ENCODE results near the gene TMEM14A.
"Not testable (repeated sequence)": the region's sequence is repeated elsewhere in the genome, so short reads cannot be mapped to it uniquely, and the experiment has no call there.

Gene TMEM14A

GRCh38 chr6:52653151-52653550 lies 17.8 kb upstream of the TMEM14A start:
- no peak for DNase-seq (ENCODE audit: insufficient read length, low spot score)
- no peak for FAIRE-seq

GRCh38 chr6:52654007-52654406 lies 16.9 kb upstream of the TMEM14A start:
- no peak for DNase-seq (ENCODE audit: insufficient read length, low spot score)
- no peak for FAIRE-seq
- no peak for TF ChIP-seq TAF1 (IDR thresholded peaks at IDR 0.05; ENCODE audit: low read depth, low read length)
- no peak for TF ChIP-seq POLR2A (IDR thresholded peaks at IDR 0.05; ENCODE audit: low read depth, low read length)
- no peak for TF ChIP-seq POU2F2 (IDR thresholded peaks at IDR 0.05; ENCODE audit: low read depth, low read length)
- no peak for TF ChIP-seq PAX5 (IDR thresholded peaks at IDR 0.05; ENCODE audit: insufficient read depth, low read length, severe bottlenecking)
- TF ChIP-seq SPI1 (IDR thresholded peaks at IDR 0.05; ENCODE audit: low read depth, low read length) = no peak
- TF ChIP-seq POLR2AphosphoS5 (IDR thresholded peaks at IDR 0.05; ENCODE audit: low read depth, low read length) = no peak

More at GRCh38 chr6:52653151-52653550, 17.8 kb upstream of the TMEM14A start:
- TF ChIP-seq PAX5 (IDR thresholded peaks at IDR 0.05; ENCODE audit: insufficient read depth, low read length, severe bottlenecking) (no peak), SPI1 (IDR thresholded peaks at IDR 0.05; ENCODE audit: low read depth, low read length) (no peak), POLR2A (IDR thresholded peaks at IDR 0.05; ENCODE audit: low read depth, low read length) (no peak), POU2F2 (IDR thresholded peaks at IDR 0.05; ENCODE audit: low read depth, low read length) (no peak), TAF1 (IDR thresholded peaks at IDR 0.05; ENCODE audit: low read depth, low read length) (no peak), POLR2AphosphoS5 (IDR thresholded peaks at IDR 0.05; ENCODE audit: low read depth, low read length) (no peak)

- FAIRE-seq = no peak
- TF ChIP-seq PAX5 (IDR thresholded peaks at IDR 0.05; ENCODE audit: insufficient read depth, low read length, severe bottlenecking) (no peak), SPI1 (IDR thresholded peaks at IDR 0.05; ENCODE audit: low read depth, low read length) (no peak), TAF1 (IDR thresholded peaks at IDR 0.05; ENCODE audit: low read depth, low read length) (no peak), POU2F2 (IDR thresholded peaks at IDR 0.05; ENCODE audit: low read depth, low read length) (no peak), POLR2AphosphoS5 (IDR thresholded peaks at IDR 0.05; ENCODE audit: low read depth, low read length) (no peak), POLR2A (IDR thresholded peaks at IDR 0.05; ENCODE audit: low read depth, low read length) (no peak)
- no peak for DNase-seq (ENCODE audit: insufficient read length, low spot score)
Measured at GRCh38 chr6:52654592-52654991, 16.3 kb upstream of the TMEM14A start.

- not testable (repeated sequence) for FAIRE-seq; DNase-seq (ENCODE audit: insufficient read length, low spot score)
Measured at GRCh38 chr6:52655941-52656340, 15.0 kb upstream of the TMEM14A start.

GRCh38 chr6:52657870-52658269 lies 13.0 kb upstream of the TMEM14A start:
- DNase-seq (ENCODE audit: insufficient read length, low spot score) = no peak
- TF ChIP-seq SPI1 (IDR thresholded peaks at IDR 0.05; ENCODE audit: low read depth, low read length) (no peak), TAF1 (IDR thresholded peaks at IDR 0.05; ENCODE audit: low read depth, low read length) (no peak), PAX5 (IDR thresholded peaks at IDR 0.05; ENCODE audit: insufficient read depth, low read length, severe bottlenecking) (no peak), POU2F2 (IDR thresholded peaks at IDR 0.05; ENCODE audit: low read depth, low read length) (no peak), POLR2A (IDR thresholded peaks at IDR 0.05; ENCODE audit: low read depth, low read length) (no peak), POLR2AphosphoS5 (IDR thresholded peaks at IDR 0.05; ENCODE audit: low read depth, low read length) (no peak)
- no peak for FAIRE-seq

- FAIRE-seq = no peak
- TF ChIP-seq SPI1 (IDR thresholded peaks at IDR 0.05; ENCODE audit: low read depth, low read length) (no peak), POLR2AphosphoS5 (IDR thresholded peaks at IDR 0.05; ENCODE audit: low read depth, low read length) (no peak), PAX5 (IDR thresholded peaks at IDR 0.05; ENCODE audit: insufficient read depth, low read length, severe bottlenecking) (no peak), POU2F2 (IDR thresholded peaks at IDR 0.05; ENCODE audit: low read depth, low read length) (no peak), TAF1 (IDR thresholded peaks at IDR 0.05; ENCODE audit: low read depth, low read length) (no peak), POLR2A (IDR thresholded peaks at IDR 0.05; ENCODE audit: low read depth, low read length) (no peak)
- DNase-seq (ENCODE audit: insufficient read length, low spot score) = no peak
Measured at GRCh38 chr6:52661551-52661950, 9.4 kb upstream of the TMEM14A start.

- FAIRE-seq = no peak
Measured at GRCh38 chr6:52662031-52662430, 8.9 kb upstream of the TMEM14A start.

GRCh38 chr6:52663120-52663935 lies 7.6 kb upstream of the TMEM14A start:
- TF ChIP-seq SPI1 (IDR thresholded peaks at IDR 0.05; ENCODE audit: low read depth, low read length) = 0 out of 2 replicates have a peak, but pooled peaks have one; percentile 23
- no peak for TF ChIP-seq POLR2A (IDR thresholded peaks at IDR 0.05; ENCODE audit: low read depth, low read length)
- FAIRE-seq = peak; percentile 66
- DNase-seq (ENCODE audit: insufficient read length, low spot score) = peak; percentile 29

More at GRCh38 chr6:52662031-52662430, 8.9 kb upstream of the TMEM14A start:
- DNase-seq (ENCODE audit: insufficient read length, low spot score) = no peak
- no peak for TF ChIP-seq PAX5 (IDR thresholded peaks at IDR 0.05; ENCODE audit: insufficient read depth, low read length, severe bottlenecking)
- no peak for TF ChIP-seq TAF1 (IDR thresholded peaks at IDR 0.05; ENCODE audit: low read depth, low read length)
- TF ChIP-seq POU2F2 (IDR thresholded peaks at IDR 0.05; ENCODE audit: low read depth, low read length) = no peak
- no peak for TF ChIP-seq POLR2A (IDR thresholded peaks at IDR 0.05; ENCODE audit: low read depth, low read length)
- TF ChIP-seq SPI1 (IDR thresholded peaks at IDR 0.05; ENCODE audit: low read depth, low read length) = no peak
- TF ChIP-seq POLR2AphosphoS5 (IDR thresholded peaks at IDR 0.05; ENCODE audit: low read depth, low read length) = no peak

- FAIRE-seq (no peak), DNase-seq (ENCODE audit: insufficient read length, low spot score) (no peak)
- TF ChIP-seq SPI1 (IDR thresholded peaks at IDR 0.05; ENCODE audit: low read depth, low read length) (no peak), POLR2A (IDR thresholded peaks at IDR 0.05; ENCODE audit: low read depth, low read length) (no peak), POU2F2 (IDR thresholded peaks at IDR 0.05; ENCODE audit: low read depth, low read length) (no peak), PAX5 (IDR thresholded peaks at IDR 0.05; ENCODE audit: insufficient read depth, low read length, severe bottlenecking) (no peak)
Measured at GRCh38 chr6:52663936-52664185, 7.1 kb upstream of the TMEM14A start.

GRCh38 chr6:52664186-52664990 lies 6.5 kb upstream of the TMEM14A start:
- peak; percentile 92 for FAIRE-seq
- TF ChIP-seq POLR2A (IDR thresholded peaks at IDR 0.05; ENCODE audit: low read depth, low read length) (peak; percentile 91), TAF1 (IDR thresholded peaks at IDR 0.05; ENCODE audit: low read depth, low read length) (peak; percentile 44; the same call in 1 of the 2 replicates), SPI1 (IDR thresholded peaks at IDR 0.05; ENCODE audit: low read depth, low read length) (no peak), POLR2AphosphoS5 (IDR thresholded peaks at IDR 0.05; ENCODE audit: low read depth, low read length) (peak; percentile 81)
- peak; percentile 83 for DNase-seq (ENCODE audit: insufficient read length, low spot score)

Measured in GM12891 (cell line).